ENCODE results near the gene ISLR. TPM values are rescaled to one million over a fixed set of nuclear protein-coding genes. Genes with fewer than 3 reads are reported as not detected.
A peak's percentile ranks its signal among the peaks of the same experiment; 100 is the strongest.

ISLR gene
- total and polyA plus RNA-seq, 2 of the 8 experiments (the other 6 are each of a cell fraction or from before 2014, with no cell fraction given): 0.29 to 0.35 TPM

DNA sequence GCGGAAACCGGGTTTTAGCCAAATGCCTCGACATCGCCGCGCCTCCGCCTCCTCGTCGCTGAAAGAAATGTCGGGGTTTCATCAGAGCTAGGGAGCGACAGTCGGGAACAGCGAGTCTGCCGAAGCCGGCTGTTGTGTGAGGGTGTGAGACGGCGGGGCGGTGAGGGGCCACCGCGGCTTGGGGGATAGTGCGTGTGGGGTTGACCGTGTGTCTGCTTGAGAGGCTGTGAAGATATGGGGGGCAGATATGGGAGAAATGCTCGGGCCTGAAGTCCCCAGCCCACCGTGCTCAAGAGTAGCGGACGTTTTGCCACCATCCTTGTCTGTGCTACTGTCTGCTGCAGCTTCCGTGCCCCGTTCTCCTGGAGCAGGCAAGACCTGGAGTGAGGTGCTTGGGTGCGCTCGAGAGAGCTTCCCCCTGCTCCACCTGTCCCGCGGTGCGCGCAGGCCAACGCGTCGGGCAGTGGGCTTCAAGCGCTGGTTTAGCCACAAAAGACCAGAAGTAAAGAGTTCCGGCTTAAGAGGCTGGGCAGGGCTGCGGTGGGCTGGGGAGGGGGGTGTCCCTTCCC, 43.8 kb upstream of the ISLR start:
- H3K27me3 ChIP-seq (replicated peaks in 1 of 4; ENCODE audit: control insufficient read depth in 3 of 4, extremely low read depth in 1 of 4, insufficient read depth in 3 of 4, low read length in 3 of 4): peaks cover 71 to 86% (median 80%) of the 10 kb centered on the region in 4 experiments
- POLR2A ChIA-PET (ENCODE audit: partially characterized antibody): interaction anchor here (1.1 to 1.6 kb wide), 8 partner anchors 8 to 191 kb away, joined by 3 to 7 read pairs (median 4); partner anchors contain the start of gene STRA6
- TF ChIP-seq ASH2L (IDR thresholded peaks at IDR 0.05; ENCODE audit: low read length) (no peak), POLR2A (IDR thresholded peaks at IDR 0.05; ENCODE audit: control extremely low read depth in 1 of 2, low read depth in 2 of 2, low read length in 2 of 2) (no peak), KDM5A (IDR thresholded peaks at IDR 0.05; ENCODE audit: low read length) (no peak), SIRT6 (IDR thresholded peaks at IDR 0.05; ENCODE audit: low read length) (no peak), JUN (IDR thresholded peaks at IDR 0.05; ENCODE audit: low read depth, low read length) (no peak), EZH2 (IDR thresholded peaks at IDR 0.05; ENCODE audit: low read depth, low read length, severe bottlenecking) (peak; percentile 91), SUZ12 (IDR thresholded peaks at IDR 0.05; ENCODE audit: low read length) (peak; percentile 80), RBBP5 (IDR thresholded peaks at IDR 0.05; ENCODE audit: borderline replicate concordance, low read depth, low read length) (peak; percentile 17; the same call in 1 of the 2 replicates), KDM4A (IDR thresholded peaks at IDR 0.05; ENCODE audit: low read depth, low read length, severe bottlenecking) (peak; percentile 31), RXRA (IDR thresholded peaks at IDR 0.05; ENCODE audit: insufficient read depth, low read depth, low read length) (no peak)
- TF ChIP-seq, protein P1, sequence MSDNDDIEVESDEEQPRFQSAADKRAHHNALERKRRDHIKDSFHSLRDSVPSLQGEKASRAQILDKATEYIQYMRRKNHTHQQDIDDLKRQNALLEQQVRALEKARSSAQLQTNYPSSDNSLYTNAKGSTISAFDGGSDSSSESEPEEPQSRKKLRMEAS (IDR thresholded peaks at IDR 0.05): 0 out of 2 replicates have a peak, but pooled peaks have one; percentile 12

More for the DNA sequence above, 43.8 kb upstream of the ISLR start:
- Histone ChIP-seq H3K23me2 (ENCODE audit: low read depth, low read length) (peaks cover 30% of the 10 kb centered on the region; the same call in 1 of the 2 replicates), H3K4ac (replicated peaks; ENCODE audit: insufficient read length, low read depth, low read length) (peak overlapping the region; percentile 57), H3K4me1 (replicated peaks in 1 of 4; ENCODE audit: control insufficient read depth in 3 of 4, insufficient read depth in 4 of 4, low read length in 3 of 4) (peaks cover 2 to 68% (median 54%) of the 10 kb centered on the region in 4 experiments), H3K23ac (ENCODE audit: insufficient read length) (no peak overlapping the region), H3K56ac (replicated peaks; ENCODE audit: insufficient read length, low read depth, low read length) (peak overlapping the region; percentile 3), H2BK12ac (ENCODE audit: low read depth, low read length) (peak overlapping the region; percentile 98; the same call in 1 of the 2 replicates), H3K18ac (ENCODE audit: extremely low read depth, low read length) (peak overlapping the region; percentile 86), H4K8ac (ENCODE audit: extremely low read depth, insufficient read depth, low read length) (peak overlapping the region; percentile 30), H2BK5ac (ENCODE audit: low read depth, low read length) (peak overlapping the region; percentile 72; the same call in 1 of the 2 replicates), H2BK20ac (ENCODE audit: low read length) (peak overlapping the region; percentile 97), H3K79me2 (ENCODE audit: control insufficient read depth in 1 of 2, insufficient read depth in 2 of 2, low read length in 2 of 2) (no peaks in the 10 kb centered on the region), H3K14ac (ENCODE audit: insufficient read length) (no peak overlapping the region), H2AK5ac (ENCODE audit: low read depth, low read length) (no peak overlapping the region), H2BK15ac (ENCODE audit: low read length) (no peak overlapping the region), H3K9ac (replicated peaks in 1 of 4; ENCODE audit: extremely low read depth in 1 of 4, low read depth in 3 of 4, low read length in 3 of 4) (no peak overlapping the region), H3K36me3 (ENCODE audit: control insufficient read depth in 2 of 4, insufficient read depth in 4 of 4, low read length in 3 of 4) (peaks cover 0 to 6% (median 0%) of the 10 kb centered on the region in 4 experiments; a peak in 1 of 8 replicates), H3K9me3 (ENCODE audit: insufficient read depth in 2 of 2, low read depth in 1 of 2, low read length in 1 of 2) (peaks cover 0 to 8% of the 10 kb centered on the region in 2 experiments; a peak in 1 of 4 replicates), H3K27ac (ENCODE audit: low read depth, low read length) (no peak overlapping the region), H3K79me1 (ENCODE audit: low read depth, low read length) (no peaks in the 10 kb centered on the region; the same call in 1 of the 2 replicates), H4K20me1 (replicated peaks in 1 of 2; ENCODE audit: control insufficient read depth in 1 of 2, insufficient read depth in 2 of 2, low read length in 2 of 2) (peaks cover 7 to 13% of the 10 kb centered on the region in 2 experiments), H2AFZ (ENCODE audit: low read length) (no peak overlapping the region), H2BK120ac (replicated peaks; ENCODE audit: low read depth, low read length) (no peak overlapping the region), H3K4me3 (ENCODE audit: extremely low read depth in 1 of 4, insufficient read depth in 2 of 4, low read depth in 3 of 4, low read length in 4 of 4) (peak overlapping the region; percentile 2 to 57 (median 39); a peak in 7 of 8 replicates), H4K91ac (replicated peaks; ENCODE audit: insufficient read length, low read length) (peak overlapping the region; percentile 79), H4K5ac (ENCODE audit: insufficient read length, low read depth, low read length) (no peak overlapping the region), H3K4me2 (ENCODE audit: insufficient read depth in 1 of 2, low read depth in 2 of 2, low read length in 2 of 2) (peak overlapping the region; percentile 83 to 86)
- CTCF ChIA-PET (ENCODE audit: partially characterized antibody): interaction anchor here (0.6 to 4.5 kb wide), 16 partner anchors 63 to 191 kb away, joined by 3 to 65 read pairs (median 7); partner anchors contain the start of genes PML and STRA6
- DNase-seq (ENCODE audit: low read depth in 1 of 2, low spot score in 2 of 2) (peak in 1 of 2 experiments; percentile 71), FAIRE-seq (no peak)
- WGBS, 2 experiments (ENCODE audit: extremely low coverage in 1 of 2, insufficient coverage in 1 of 2, insufficient read length in 1 of 2, insufficient replicate concordance in 2 of 2, low coverage in 1 of 2, low lambda C conversion rate in 2 of 2, missing lambda C conversion rate in 1 of 2): 3% methylated on average over 36 of the region's 40 CpGs; no CpG with 5 or more reads in 1 of the 2 experiments

All from H1 (cell line).